Erythroblast (primary cell): ENCODE data around the gene RNASET2.

Source experiments
- GATA1 ChIP-seq: IDR thresholded peaks from 2 replicates; pipeline ENCODE4 v1.6.1; 2011; ENCODE audit warnings: low read depth, mild to moderate bottlenecking, control low read depth, low read length, moderate library complexity
- POLR2A ChIP-seq: IDR thresholded peaks from 2 replicates; pipeline ENCODE4 v1.6.1; 2011; ENCODE audit warnings: mild to moderate bottlenecking, low read length

- TF ChIP-seq POLR2A (no peak), GATA1 (no peak)
Measured at GRCh38 chr6:167000759-167001158, 44.4 kb upstream of the RNASET2 start.
